Ectodermal cell (in vitro differentiated cells): Measurements from ENCODE around the gene RSPH6A.
A peak's percentile ranks its signal among the peaks of the same experiment; 100 is the strongest.

Experiments used
- H3K27ac ChIP-seq: 2 replicates; pipeline ENCODE4 v1.7.0; 2013; ENCODE audit warnings: mild to moderate bottlenecking, low read depth, low read length; ENCODE audit not compliant: insufficient read depth, poor library complexity, severe bottlenecking
- H3K27me3 ChIP-seq: 2 replicates; pipeline ENCODE4 v1.7.0; 2013; ENCODE audit warnings: mild to moderate bottlenecking, low read length; ENCODE audit not compliant: insufficient read depth, control insufficient read depth, poor library complexity, severe bottlenecking
- H3K36me3 ChIP-seq: one replicate; pipeline ENCODE4 v1.7.0; 2013; ENCODE audit warnings: low read length; ENCODE audit not compliant: control insufficient read depth, insufficient read depth
- H3K4me1 ChIP-seq: one replicate; pipeline ENCODE4 v1.7.0; 2013; ENCODE audit warnings: low read length; ENCODE audit not compliant: control insufficient read depth, insufficient read depth
- H3K4me3 ChIP-seq: 2 replicates; pipeline ENCODE4 v1.7.0; 2013; ENCODE audit warnings: low read depth, low read length, control low read depth; ENCODE audit not compliant: insufficient read depth
- H3K9me3 ChIP-seq: 2 replicates; pipeline ENCODE4 v1.7.0; 2013; ENCODE audit warnings: mild to moderate bottlenecking, low read length, moderate library complexity; ENCODE audit not compliant: control insufficient read depth
- WGBS, 2 experiments: methylation state at CpG; one replicate each; pipeline ENCODE4 v1.1.7; 2013; ENCODE audit warnings: missing lambda C conversion rate in 2 of 2; 5-methylcytosine and 5-hydroxymethylcytosine counted together

Gene RSPH6A

DNA sequence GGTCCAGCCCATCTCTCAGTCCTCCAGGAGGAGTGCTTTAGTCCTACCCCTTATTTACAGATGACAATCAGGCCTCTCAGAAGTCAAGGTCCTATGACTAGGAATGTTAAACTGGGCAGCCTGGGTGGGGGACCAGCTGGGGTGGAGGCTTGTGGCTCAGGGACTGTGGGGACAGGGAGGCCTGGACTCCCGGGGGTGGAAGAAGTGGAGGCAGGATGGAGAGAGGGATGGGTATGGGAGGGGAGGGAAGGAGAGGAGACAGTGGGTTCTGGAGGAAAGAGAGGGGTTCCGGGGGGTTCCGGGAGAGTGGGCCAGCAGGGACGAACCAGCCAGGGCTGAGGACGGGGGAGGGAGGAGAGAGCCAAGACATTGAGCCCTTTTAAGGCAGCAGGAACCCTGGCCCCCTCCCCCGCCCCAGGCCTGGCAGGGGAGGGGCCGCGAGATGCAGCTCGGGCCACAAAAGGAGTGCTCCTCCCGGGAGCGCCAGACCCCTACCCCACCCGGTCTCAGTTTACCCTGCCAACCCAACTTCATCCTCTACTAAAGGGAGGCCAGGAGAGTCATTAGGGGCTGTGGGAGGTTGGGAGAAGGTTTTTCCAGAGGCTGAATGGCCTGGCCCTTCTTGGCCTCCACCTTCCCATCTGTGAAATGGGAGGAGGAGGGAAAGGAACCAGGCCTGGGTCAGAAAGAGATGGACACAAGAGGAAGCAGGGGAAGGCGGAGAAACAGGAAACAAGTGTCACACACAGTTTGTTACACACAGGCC, 34.5 kb downstream of the RSPH6A start:
- Histone ChIP-seq H3K27ac (no peak overlapping the region), H3K36me3 (peaks cover 14% of the 10 kb centered on the region), H3K4me1 (peaks cover 32% of the 10 kb centered on the region)

DNA sequence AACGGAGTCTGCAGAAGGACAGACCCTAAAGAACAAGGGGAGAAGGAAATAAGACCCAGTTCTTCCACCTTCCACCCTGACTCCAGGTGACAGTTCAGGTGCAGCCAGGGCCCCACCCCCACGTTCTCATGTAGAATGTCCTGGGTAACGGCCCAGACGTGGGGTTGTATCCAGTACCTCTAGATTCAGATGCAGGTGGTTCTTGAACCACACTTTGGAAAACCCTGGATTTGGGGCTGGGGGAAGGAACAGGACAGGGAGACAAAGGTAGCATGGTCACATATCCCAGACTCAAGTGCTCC, 35.0 kb downstream of the RSPH6A start:
- H3K27ac ChIP-seq: no peak overlapping the region
- H3K4me3 ChIP-seq: no peak overlapping the region
- WGBS, 2 experiments: 56 to 70% methylated on average over 4 of the region's 4 CpGs
- H3K4me1 ChIP-seq: peaks cover 32% of the 10 kb centered on the region
- peaks cover 13% of the 10 kb centered on the region for H3K27me3 ChIP-seq
- peaks cover 9% of the 10 kb centered on the region for H3K36me3 ChIP-seq
- H3K9me3 ChIP-seq: no peaks in the 10 kb centered on the region

More for the DNA sequence above, 34.5 kb downstream of the RSPH6A start:
- Histone ChIP-seq H3K4me3 (no peak overlapping the region), H3K9me3 (no peaks in the 10 kb centered on the region), H3K27me3 (peaks cover 13% of the 10 kb centered on the region)
- 38 to 49% methylated on average over 12 to 13 of the region's 13 CpGs for WGBS, 2 experiments

DNA sequence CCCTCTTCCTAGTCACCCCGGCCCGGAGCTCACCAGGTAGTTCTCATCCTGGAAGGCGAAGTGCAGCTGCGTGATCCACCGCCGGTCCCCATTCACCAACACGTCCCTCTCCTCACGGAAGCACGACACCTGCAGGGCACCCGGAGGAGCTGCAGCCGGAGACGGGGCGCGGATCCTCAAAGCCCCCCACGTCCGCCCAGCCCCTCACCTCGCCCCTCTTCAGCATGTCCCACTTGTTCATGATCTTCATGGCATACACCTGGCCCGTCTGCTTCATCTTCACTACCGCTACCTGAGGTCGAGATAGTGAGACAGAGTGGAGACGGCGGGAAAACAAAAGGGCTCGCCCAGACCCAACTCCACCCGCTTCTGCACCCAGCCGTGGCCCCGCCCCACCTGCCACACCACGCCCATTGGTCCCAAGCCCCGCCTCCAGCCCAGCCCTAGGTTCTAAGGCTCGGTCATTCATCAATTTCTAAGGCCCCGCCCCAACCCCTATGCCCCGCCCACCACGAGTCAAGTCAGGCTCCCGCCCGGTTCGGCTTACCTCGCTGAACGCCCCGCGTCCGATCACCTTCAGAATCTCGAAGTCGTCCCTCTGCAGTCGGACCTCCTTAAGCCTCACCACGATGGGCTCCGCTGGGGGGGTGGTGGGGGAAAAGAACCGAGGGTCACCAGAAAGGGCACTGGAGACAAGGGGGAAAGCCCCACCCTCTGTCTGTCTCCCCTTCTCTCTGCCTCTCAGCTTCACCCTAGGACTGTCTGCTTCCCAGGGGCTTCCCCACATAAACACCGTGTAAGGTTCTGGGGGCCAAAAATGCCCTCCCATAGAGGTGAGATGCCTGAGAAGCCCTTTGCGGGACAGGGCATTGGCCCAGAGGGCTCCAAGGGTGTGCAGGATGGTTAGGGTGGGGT, 35.6 kb downstream of the RSPH6A start:
- WGBS, 2 experiments: 3 to 5% methylated on average over 48 of the region's 48 CpGs
- H3K27ac ChIP-seq: no peak overlapping the region
- peaks cover 13% of the 10 kb centered on the region for H3K27me3 ChIP-seq
- peak overlapping the region; percentile 36 for H3K4me3 ChIP-seq
- peaks cover 8% of the 10 kb centered on the region for H3K36me3 ChIP-seq
- no peaks in the 10 kb centered on the region for H3K9me3 ChIP-seq
- peaks cover 32% of the 10 kb centered on the region for H3K4me1 ChIP-seq

DNA sequence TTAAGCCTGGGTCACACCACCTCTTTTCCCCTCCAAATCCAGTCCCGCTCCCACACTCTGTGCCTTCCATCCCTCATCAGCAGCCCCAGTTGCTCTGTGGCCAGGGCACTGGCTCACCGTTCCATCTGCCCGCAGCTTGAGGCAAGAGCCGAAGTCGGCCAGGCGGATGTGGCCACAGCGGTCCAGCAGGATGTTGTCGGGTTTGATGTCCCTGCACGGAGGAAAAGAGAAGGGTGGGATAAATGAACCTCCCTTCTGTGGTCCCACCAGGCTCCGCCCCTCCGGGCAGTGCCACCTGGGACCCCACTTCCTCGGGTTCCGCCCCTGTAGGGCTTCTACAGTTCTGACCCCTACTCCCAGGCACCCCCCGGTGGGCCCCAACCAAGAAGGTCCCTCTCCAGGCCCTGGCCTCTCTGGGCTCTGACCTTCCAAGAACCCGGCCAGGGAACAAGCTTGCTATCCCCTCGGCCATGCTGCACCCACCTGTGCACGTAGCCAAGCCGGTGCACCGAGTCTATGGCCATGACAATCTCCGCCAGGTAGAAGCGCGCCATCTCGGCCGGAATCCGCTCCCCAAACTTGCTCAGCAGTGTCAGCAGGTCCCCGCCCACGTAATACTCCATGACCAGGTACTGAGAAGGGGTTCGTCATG, 37.0 kb downstream of the RSPH6A start:
- Histone ChIP-seq H3K4me3 (no peak overlapping the region), H3K27ac (no peak overlapping the region), H3K36me3 (peaks cover 8% of the 10 kb centered on the region), H3K4me1 (peaks cover 24% of the 10 kb centered on the region), H3K27me3 (peaks cover 13% of the 10 kb centered on the region), H3K9me3 (no peaks in the 10 kb centered on the region)
- 95 to 96% methylated on average over 28 of the region's 28 CpGs for WGBS, 2 experiments

DNA sequence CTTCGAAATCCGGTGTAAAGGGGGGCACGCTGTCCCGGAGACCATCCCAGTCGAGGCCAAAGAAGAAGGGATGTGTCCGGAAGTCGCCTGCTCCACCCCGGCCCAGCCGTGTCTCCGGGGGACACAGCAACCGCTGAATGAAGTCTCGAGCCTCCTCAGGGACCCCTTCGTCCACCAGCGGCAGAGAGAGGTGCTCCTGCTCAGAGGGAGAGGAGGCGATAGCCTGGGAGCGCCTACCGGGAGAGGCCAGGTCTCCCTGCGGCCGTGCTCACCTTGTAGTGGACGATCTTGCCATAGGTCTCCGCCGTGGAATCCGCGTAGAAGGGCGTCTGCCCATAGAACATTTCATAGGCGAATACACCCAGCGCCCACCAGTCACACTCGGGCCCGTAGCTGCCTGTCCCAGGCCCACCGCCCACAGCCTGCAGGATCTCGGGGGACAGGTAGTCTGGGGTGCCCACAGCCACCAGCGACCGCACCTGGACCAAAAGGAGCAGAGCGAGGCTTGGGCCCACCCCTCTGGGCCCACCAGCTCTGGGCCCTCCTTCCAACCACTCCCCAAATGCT, 37.6 kb downstream of the RSPH6A start:
- H3K27ac ChIP-seq: no peak overlapping the region
- peaks cover 17% of the 10 kb centered on the region for H3K4me1 ChIP-seq
- peaks cover 8% of the 10 kb centered on the region for H3K36me3 ChIP-seq
- H3K27me3 ChIP-seq: peaks cover 13% of the 10 kb centered on the region
- WGBS, 2 experiments: 95 to 96% methylated on average over 34 of the region's 34 CpGs
- H3K4me3 ChIP-seq: no peak overlapping the region
- no peaks in the 10 kb centered on the region for H3K9me3 ChIP-seq

DNA sequence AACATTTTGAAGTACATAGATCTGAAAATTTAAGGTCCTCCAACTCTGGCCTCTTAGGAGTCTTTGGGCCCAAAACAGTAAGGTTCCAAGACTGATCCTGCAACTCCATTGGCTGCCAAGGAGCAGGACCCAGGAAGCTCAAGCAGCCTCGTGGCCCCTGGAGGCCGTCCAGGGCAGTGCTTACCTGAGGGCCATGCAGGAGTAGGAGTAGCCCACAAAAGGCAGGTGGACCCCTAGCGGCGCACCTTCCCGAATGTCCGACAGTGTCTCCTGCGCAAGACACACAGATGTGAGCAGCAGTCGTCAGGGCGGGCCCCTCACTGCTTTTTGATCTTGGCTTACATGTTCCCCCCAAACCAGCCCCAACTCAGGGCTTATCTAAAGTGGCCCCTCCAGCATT, 40.3 kb downstream of the RSPH6A start:
- WGBS, 2 experiments: 84 to 88% methylated on average over 9 of the region's 9 CpGs
- Histone ChIP-seq H3K27ac (no peak overlapping the region), H3K4me3 (no peak overlapping the region), H3K36me3 (peaks cover 8% of the 10 kb centered on the region), H3K9me3 (no peaks in the 10 kb centered on the region), H3K4me1 (peaks cover 2% of the 10 kb centered on the region), H3K27me3 (no peaks in the 10 kb centered on the region)

DNA sequence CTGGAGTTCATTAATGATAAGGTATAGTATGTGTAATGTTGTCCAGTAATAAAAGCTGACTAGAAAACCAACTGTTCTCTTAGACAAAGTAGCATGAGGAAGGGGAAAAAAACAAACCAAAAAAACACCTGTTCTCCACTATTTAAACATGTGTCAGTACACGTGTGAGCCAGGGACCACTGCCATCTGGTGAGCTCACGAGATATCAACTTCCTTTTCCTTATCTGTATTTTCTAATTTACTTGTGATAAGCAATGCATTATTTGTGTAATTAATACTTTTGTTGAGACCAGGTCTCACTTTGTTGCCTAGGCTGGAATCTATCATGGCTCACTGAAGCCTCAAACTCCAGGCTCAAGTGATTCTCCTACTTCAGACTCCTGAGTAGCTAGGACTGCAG, 41.7 kb downstream of the RSPH6A start:
- Histone ChIP-seq H3K4me3 (no peak overlapping the region), H3K27me3 (no peaks in the 10 kb centered on the region), H3K9me3 (no peaks in the 10 kb centered on the region), H3K27ac (no peak overlapping the region), H3K36me3 (peaks cover 8% of the 10 kb centered on the region), H3K4me1 (no peaks in the 10 kb centered on the region)
- 95 to 100% methylated on average over 2 of the region's 2 CpGs for WGBS, 2 experiments

DNA sequence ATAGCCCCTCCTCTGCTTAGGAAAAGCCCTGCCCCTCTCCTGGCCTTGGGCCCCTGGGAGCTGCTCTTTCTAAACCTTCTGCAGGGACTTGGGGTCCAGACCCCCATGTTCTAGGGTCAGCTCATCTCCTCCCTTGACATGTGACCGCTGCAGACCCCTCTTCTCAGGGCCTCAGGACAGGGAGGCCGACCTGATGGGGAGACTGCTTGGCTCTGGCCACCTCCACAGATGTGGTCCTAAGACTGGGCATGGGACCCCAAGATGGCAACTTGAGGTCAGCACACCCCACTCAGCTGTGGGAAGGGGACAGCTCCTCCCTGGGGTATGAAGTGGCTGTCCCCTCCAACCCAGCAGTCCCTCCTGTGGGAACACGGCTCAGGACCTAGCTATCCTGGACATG, 42.2 kb downstream of the RSPH6A start:
- no peak overlapping the region for H3K4me3 ChIP-seq
- H3K27ac ChIP-seq: no peak overlapping the region
- peaks cover 8% of the 10 kb centered on the region for H3K36me3 ChIP-seq
- no peaks in the 10 kb centered on the region for H3K27me3 ChIP-seq
- no peaks in the 10 kb centered on the region for H3K4me1 ChIP-seq
- WGBS, 2 experiments: 97 to 98% methylated on average over 3 of the region's 3 CpGs
- no peaks in the 10 kb centered on the region for H3K9me3 ChIP-seq

DNA sequence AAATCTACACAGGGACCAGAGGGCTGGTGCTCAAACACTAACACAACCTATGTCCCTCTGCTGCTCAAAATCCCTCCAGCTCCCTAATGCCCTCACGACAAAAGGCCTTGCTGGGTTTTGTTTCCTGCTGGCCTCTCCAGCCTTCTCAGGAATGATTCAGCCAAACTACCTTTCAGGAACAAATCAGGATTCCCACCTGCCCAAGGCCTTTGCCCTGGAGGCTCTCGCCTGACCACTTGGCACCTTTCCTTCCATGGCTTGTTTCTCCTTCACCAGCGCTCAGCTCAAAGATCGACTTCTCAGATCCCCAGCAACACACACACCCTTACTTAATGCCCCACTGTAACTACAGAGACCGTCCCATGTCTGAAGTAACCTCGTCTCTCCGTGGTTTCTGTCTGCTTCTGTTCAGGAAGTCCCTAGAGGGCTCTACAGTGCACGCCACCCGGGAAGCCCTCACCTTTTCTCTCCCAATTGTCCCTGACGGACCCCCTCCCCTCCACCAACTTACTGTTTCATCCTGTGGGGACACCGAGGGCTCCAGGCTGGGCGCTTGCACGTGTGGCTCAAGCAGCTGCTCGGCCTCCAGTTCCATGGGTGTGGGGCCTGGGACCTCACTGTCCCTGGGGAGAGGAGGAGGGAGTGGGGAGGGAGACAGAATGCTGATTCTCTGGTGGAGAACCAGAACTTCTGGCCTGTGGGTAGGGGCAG, 42.8 kb downstream of the RSPH6A start:
- Histone ChIP-seq H3K4me3 (no peak overlapping the region), H3K4me1 (no peaks in the 10 kb centered on the region), H3K27ac (no peak overlapping the region), H3K9me3 (no peaks in the 10 kb centered on the region), H3K36me3 (peaks cover 2% of the 10 kb centered on the region), H3K27me3 (no peaks in the 10 kb centered on the region)
- 89% methylated on average over 14 of the region's 14 CpGs for WGBS, 2 experiments
